OCI-LY3 (cell line): ENCODE results near the gene CERS6.

Experiments used
- CTCF ChIP-seq: fragments of 200-600, 300-600 bp; sonication (generic); IDR thresholded peaks from 2 replicates; pipeline ENCODE4 v1.5.1; 2014; ENCODE audit warnings: antibody characterized with exemption, low read length, low read depth
- EZH2phosphoT487 ChIP-seq: fragments of 200-600 bp; shearing (Covaris generic); IDR thresholded peaks from 2 replicates; pipeline ENCODE4 v1.6.1; 2018; ENCODE audit warnings: antibody characterized with exemption, mixed run types, low read depth

- TF ChIP-seq CTCF (no peak), EZH2phosphoT487 (no peak)
These were observed 109.0 kb downstream of the CERS6 start for GRCh38 chr2:168565112-168565511.
